ENCODE measurements around the gene KCNH5. TPM values are rescaled to one million over a fixed set of nuclear protein-coding genes. Genes with fewer than 3 reads are reported as not detected.
"Not testable (repeated sequence)": the region's sequence is repeated elsewhere in the genome, so short reads cannot be mapped to it uniquely, and the experiment has no call there.

KCNH5 gene
- total RNA-seq, 4 donors from 2014 or later, result under 0.01 to 0.23 (median 0.12) TPM

- Histone ChIP-seq H3K27me3 (no peaks in the 10 kb centered on the region), H3K27ac (replicated peaks in 1 of 4) (no peak overlapping the region), H3K4me3 (no peak overlapping the region), H3K36me3 (no peaks in the 10 kb centered on the region), H3K9me3 (no peaks in the 10 kb centered on the region), H3K4me1 (no peaks in the 10 kb centered on the region)
- no peak for TF ChIP-seq EP300 (IDR thresholded peaks at IDR 0.05)
- TF ChIP-seq POLR2A (IDR thresholded peaks at IDR 0.05; ENCODE audit: low read depth), result no peak
- TF ChIP-seq POLR2AphosphoS5 (IDR thresholded peaks at IDR 0.05), result no peak
- TF ChIP-seq CTCF (IDR thresholded peaks at IDR 0.05), result no peak
- no peak for DNase-seq (ENCODE audit: extremely low spot score)
- intact Hi-C loops (cut with DNase I), result no loop called here
- WGBS, result 71% methylated on average over 3 of the region's 3 CpGs
Measured at GRCh38 chr14:62800577-62800976, 244.7 kb downstream of the KCNH5 start.

- H3K36me3 ChIP-seq, result no peaks in the 10 kb centered on the region
- intact Hi-C loops (cut with DNase I), result no loop called here
- TF ChIP-seq POLR2AphosphoS5 (IDR thresholded peaks at IDR 0.05) (no peak), POLR2A (IDR thresholded peaks at IDR 0.05; ENCODE audit: low read depth) (no peak), EP300 (IDR thresholded peaks at IDR 0.05) (no peak), CTCF (IDR thresholded peaks at IDR 0.05) (no peak)
- H3K27me3 ChIP-seq, result no peaks in the 10 kb centered on the region
- H3K9me3 ChIP-seq, result no peaks in the 10 kb centered on the region
- no peak overlapping the region for H3K4me3 ChIP-seq
- DNase-seq (ENCODE audit: extremely low spot score), result no peak
- no peak overlapping the region for H3K27ac ChIP-seq (replicated peaks in 1 of 4)
- no peaks in the 10 kb centered on the region for H3K4me1 ChIP-seq
- 91% methylated on average over 3 of the region's 3 CpGs for WGBS
Measured at GRCh38 chr14:62796431-62796830, 248.8 kb downstream of the KCNH5 start.

DNA sequence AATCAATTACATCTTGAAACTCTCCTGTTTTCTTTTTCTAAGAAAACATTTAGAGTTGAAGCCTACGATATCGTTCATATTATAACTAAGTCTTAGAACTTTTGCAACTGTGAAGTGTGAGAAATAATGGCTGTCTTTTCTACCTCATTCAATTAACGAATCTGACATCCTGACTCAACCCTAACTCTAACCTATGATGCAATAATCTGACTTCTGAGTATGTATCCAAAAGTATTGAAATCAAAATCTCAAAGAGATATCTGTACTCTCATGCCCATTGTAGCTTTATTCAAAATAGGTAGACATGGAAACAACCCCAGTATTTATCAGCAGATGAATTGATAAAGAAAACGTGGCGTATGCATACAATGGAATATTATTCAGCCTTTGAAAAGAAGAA lies 252.7 kb downstream of the KCNH5 start:
- DNase-seq (ENCODE audit: extremely low spot score), result no peak
- Histone ChIP-seq H3K4me3 (no peak overlapping the region), H3K9me3 (peaks cover 0 to 8% (median 0%) of the 10 kb centered on the region in 4 donors), H3K27ac (replicated peaks in 1 of 4) (no peak overlapping the region), H3K4me1 (no peaks in the 10 kb centered on the region), H3K27me3 (no peaks in the 10 kb centered on the region), H3K36me3 (no peaks in the 10 kb centered on the region)
- 82% methylated on average over 5 of the region's 5 CpGs for WGBS
- intact Hi-C loops (cut with DNase I), result no loop called here
- TF ChIP-seq CTCF (IDR thresholded peaks at IDR 0.05) (no peak), EP300 (IDR thresholded peaks at IDR 0.05) (no peak), POLR2A (IDR thresholded peaks at IDR 0.05; ENCODE audit: low read depth) (no peak), POLR2AphosphoS5 (IDR thresholded peaks at IDR 0.05) (no peak)

DNA sequence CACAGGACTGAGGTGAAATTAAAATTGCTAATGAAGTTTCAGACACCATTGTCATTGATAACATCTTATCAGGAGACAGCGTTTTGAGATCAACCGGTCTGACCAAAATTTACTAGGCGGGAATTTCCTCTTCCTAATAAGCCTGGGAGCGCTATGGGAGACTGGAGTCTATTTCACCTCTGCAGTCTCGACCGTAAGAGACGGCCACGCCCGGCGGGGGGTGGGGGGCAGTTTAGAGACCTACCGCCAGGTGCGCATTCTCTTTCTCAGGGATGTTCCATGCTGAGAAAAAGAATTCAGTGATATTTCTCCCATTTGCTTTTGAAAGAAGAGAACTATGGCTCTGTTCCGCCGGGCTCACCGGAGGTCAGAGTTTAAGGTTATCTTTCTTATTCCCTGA lies 263.9 kb downstream of the KCNH5 start:
- H3K9me3 ChIP-seq; intact Hi-C loops (cut with DNase I); H3K4me3 ChIP-seq; H3K27ac ChIP-seq (replicated peaks in 1 of 4); H3K27me3 ChIP-seq; H3K36me3 ChIP-seq; DNase-seq (ENCODE audit: extremely low spot score): not testable (repeated sequence)
- WGBS, result 63% methylated on average over 15 of the region's 15 CpGs
- H3K4me1 ChIP-seq, result peaks cover 0 to 30% (median 11%) of the 10 kb centered on the region in 4 donors

DNA sequence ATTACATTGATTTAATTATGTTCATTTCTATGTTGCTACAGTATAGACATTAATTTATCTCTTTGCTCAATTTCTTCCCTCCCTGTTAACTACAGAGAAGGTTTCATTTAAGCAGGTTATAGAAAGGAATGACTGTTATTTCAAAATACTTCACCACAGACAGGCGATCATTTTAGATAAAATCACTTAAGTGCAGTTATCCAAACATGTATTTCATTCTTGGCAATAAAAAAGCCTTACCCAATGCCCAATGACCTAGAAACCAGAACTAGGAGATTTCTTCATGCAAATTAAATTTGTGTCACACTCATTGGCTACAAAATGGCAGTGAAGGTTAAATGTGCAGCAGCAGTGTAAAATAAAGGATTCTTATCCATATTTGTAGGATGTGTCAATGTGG lies 266.4 kb downstream of the KCNH5 start:
- WGBS, result 61% methylated on average over 1 of the region's 1 CpG
- Histone ChIP-seq H3K4me3 (no peak overlapping the region), H3K9me3 (no peaks in the 10 kb centered on the region), H3K27me3 (no peaks in the 10 kb centered on the region), H3K27ac (replicated peaks in 1 of 4) (no peak overlapping the region), H3K4me1 (peaks cover 0 to 42% (median 19%) of the 10 kb centered on the region in 4 donors), H3K36me3 (no peaks in the 10 kb centered on the region)
- DNase-seq (ENCODE audit: extremely low spot score), result no peak
- TF ChIP-seq CTCF (IDR thresholded peaks at IDR 0.05) (no peak), POLR2AphosphoS5 (IDR thresholded peaks at IDR 0.05) (no peak), EP300 (IDR thresholded peaks at IDR 0.05) (no peak), POLR2A (IDR thresholded peaks at IDR 0.05; ENCODE audit: low read depth) (no peak)
- intact Hi-C loops (cut with DNase I), result no loop called here
